ENCODE measurements around the gene LRRC61. TPM values are rescaled to one million over a fixed set of nuclear protein-coding genes. Genes with fewer than 3 reads are reported as not detected.
"Not testable (repeated sequence)": the region's sequence is repeated elsewhere in the genome, so short reads cannot be mapped to it uniquely, and the experiment has no call there.

Gene LRRC61
- total RNA-seq, 2 experiments from 2014 or later = not detected

DNA sequence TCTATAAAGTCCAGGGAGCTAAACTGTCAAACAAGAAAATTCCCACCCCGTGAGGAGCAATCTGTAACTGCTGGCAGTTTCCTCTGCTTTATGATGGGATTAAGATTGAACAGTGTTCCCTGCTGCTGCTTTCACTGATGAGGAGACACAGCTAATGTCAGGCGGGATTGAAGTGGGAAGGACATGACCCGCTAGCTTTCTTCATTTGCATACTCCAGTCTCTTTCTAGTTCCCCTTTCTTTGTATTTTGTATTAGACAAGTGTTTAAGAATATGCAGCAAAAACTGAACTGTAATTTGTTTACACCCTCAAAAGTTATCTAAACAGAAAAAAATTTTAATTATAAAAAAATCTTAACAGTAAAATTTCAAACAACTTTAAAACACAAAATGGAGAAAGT lies 40.0 kb upstream of the LRRC61 start:
- BruUV-seq (replicated peaks); H3K4me3 ChIP-seq (ENCODE audit: low read depth, low read length, poor library complexity, severe bottlenecking); H3K4me2 ChIP-seq (ENCODE audit: low read length): not testable (repeated sequence)

DNA sequence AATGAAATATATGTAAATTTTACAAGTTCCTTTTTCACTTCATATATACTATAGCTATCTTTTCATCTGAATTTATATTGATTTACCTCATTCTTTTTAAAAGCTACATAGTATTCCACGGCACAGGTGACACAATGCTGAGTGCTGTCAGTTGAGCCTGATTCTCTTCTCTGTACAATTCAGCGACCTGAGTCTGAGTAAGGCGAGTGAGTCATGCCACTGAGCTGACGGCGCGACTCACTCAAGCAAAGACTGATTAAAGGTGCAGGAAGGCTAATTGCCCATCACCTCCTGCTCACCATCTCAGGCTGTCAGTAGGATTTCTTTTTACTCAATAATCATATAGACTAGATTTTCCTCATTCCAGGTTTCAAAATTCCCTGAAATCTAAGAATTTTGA lies 39.5 kb upstream of the LRRC61 start:
- H4K20me1 ChIP-seq (ENCODE audit: insufficient read depth, low read length); POLR2A ChIA-PET; H3K27ac ChIP-seq (ENCODE audit: low read depth, low read length, poor library complexity, severe bottlenecking); H3K4me3 ChIP-seq (ENCODE audit: low read depth, low read length, poor library complexity, severe bottlenecking); BruUV-seq (replicated peaks); H3K36me3 ChIP-seq (ENCODE audit: insufficient read depth, low read length); intact Hi-C loops (cut with micrococcal nuclease; ENCODE audit: unreplicated experiment); H3K4me1 ChIP-seq (ENCODE audit: insufficient read depth, low read length, poor library complexity, severe bottlenecking); H2AFZ ChIP-seq (ENCODE audit: low read length); H3K9me2 ChIP-seq (ENCODE audit: insufficient read depth, low read length); H3K4me2 ChIP-seq (ENCODE audit: low read length); H3K9me3 ChIP-seq (ENCODE audit: low read length); H3K79me2 ChIP-seq (ENCODE audit: insufficient read depth, low read depth, low read length); DNase-seq (ENCODE audit: low spot score); CTCF ChIA-PET (ENCODE audit: unreplicated experiment): not testable (repeated sequence)

More for the DNA sequence above, 40.0 kb upstream of the LRRC61 start:
- POLR2A ChIA-PET; H3K9me3 ChIP-seq (ENCODE audit: low read length); H3K79me2 ChIP-seq (ENCODE audit: insufficient read depth, low read depth, low read length); H3K9me2 ChIP-seq (ENCODE audit: insufficient read depth, low read length); H3K27ac ChIP-seq (ENCODE audit: low read depth, low read length, poor library complexity, severe bottlenecking); CTCF ChIA-PET (ENCODE audit: unreplicated experiment); DNase-seq (ENCODE audit: low spot score); H3K4me1 ChIP-seq (ENCODE audit: insufficient read depth, low read length, poor library complexity, severe bottlenecking); H2AFZ ChIP-seq (ENCODE audit: low read length); H4K20me1 ChIP-seq (ENCODE audit: insufficient read depth, low read length); intact Hi-C loops (cut with micrococcal nuclease; ENCODE audit: unreplicated experiment); H3K36me3 ChIP-seq (ENCODE audit: insufficient read depth, low read length): not testable (repeated sequence)

DNA sequence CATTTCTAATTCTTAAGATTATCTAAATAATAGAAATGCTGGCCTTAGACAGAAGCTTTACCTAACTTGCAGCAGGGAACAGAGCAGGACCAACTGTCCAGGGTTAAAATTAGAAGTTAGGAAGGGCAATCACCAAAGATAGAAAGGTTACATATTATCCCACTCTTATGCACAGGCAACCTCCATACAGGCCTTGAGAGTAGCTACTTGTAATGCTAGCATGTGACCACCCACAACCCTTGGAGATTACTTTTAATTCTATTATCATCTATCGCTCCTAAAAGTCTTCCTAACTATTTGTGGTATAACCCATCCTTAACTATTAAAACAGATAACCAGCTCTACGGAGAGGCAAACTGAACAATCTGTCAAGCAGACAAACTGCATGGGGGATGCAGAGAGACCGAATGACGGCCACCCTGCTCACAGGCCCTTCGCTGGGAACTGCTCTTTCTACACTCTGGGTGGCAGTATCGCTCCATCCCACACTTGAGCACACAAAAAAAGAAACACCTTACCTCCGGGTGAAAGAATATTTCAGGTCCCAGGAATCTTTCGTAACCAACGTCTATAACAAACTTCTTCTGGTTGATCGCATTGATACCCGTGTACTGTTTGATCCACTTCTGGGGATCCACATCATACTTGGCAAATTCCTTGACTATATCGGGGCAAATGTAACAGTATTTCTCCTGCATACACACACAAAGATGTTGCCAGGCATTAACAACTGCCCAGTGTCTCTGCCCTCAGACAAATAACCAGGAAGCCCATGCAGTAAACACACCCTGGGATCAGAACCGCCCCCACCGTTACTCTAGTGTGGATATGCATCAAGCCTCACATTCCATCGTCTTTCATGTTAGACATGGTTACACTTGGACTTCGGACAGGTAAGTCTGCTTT lies 37.1 kb upstream of the LRRC61 start:
- DNase-seq (ENCODE audit: low spot score) = peak; percentile 3
- TF ChIP-seq, protein P1, sequence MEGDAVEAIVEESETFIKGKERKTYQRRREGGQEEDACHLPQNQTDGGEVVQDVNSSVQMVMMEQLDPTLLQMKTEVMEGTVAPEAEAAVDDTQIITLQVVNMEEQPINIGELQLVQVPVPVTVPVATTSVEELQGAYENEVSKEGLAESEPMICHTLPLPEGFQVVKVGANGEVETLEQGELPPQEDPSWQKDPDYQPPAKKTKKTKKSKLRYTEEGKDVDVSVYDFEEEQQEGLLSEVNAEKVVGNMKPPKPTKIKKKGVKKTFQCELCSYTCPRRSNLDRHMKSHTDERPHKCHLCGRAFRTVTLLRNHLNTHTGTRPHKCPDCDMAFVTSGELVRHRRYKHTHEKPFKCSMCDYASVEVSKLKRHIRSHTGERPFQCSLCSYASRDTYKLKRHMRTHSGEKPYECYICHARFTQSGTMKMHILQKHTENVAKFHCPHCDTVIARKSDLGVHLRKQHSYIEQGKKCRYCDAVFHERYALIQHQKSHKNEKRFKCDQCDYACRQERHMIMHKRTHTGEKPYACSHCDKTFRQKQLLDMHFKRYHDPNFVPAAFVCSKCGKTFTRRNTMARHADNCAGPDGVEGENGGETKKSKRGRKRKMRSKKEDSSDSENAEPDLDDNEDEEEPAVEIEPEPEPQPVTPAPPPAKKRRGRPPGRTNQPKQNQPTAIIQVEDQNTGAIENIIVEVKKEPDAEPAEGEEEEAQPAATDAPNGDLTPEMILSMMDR (conservative IDR thresholded peaks at IDR 0.05; ENCODE audit: low read length) = peak; percentile 64
- intact Hi-C loops (cut with micrococcal nuclease; ENCODE audit: unreplicated experiment) = loop anchor here (1.0 kb wide), 1 partner anchor 135 kb away; no protein-coding TSS in a partner anchor
- H3K4me3 ChIP-seq (ENCODE audit: low read depth, low read length, poor library complexity, severe bottlenecking); H4K20me1 ChIP-seq (ENCODE audit: insufficient read depth, low read length); H3K36me3 ChIP-seq (ENCODE audit: insufficient read depth, low read length); H3K27ac ChIP-seq (ENCODE audit: low read depth, low read length, poor library complexity, severe bottlenecking); BruUV-seq (replicated peaks); H3K79me2 ChIP-seq (ENCODE audit: insufficient read depth, low read depth, low read length); H2AFZ ChIP-seq (ENCODE audit: low read length); H3K4me2 ChIP-seq (ENCODE audit: low read length); CTCF ChIA-PET (ENCODE audit: unreplicated experiment); H3K4me1 ChIP-seq (ENCODE audit: insufficient read depth, low read length, poor library complexity, severe bottlenecking); H3K9me3 ChIP-seq (ENCODE audit: low read length); POLR2A ChIA-PET; H3K9me2 ChIP-seq (ENCODE audit: insufficient read depth, low read length): not testable (repeated sequence)

DNA sequence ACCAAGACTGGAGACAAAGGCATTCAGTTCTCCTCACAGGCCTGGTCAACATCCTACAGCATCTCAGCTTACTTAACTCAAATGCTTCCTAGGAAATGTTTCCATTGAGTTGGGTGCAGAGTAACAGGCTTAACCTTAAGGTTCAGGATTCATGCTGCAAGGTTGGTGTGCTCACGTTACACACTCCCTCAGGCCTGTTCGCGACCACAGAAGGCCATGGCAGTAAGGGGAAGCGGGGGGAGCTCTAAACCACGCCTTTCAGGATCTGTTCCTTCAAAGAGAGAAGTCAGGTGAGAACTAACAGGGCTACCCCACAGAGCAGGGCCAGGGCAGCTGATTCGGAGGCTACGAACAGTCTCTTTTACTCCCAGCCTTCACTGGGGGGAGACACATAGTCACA lies 35.3 kb upstream of the LRRC61 start:
- POLR2A ChIA-PET; H2AFZ ChIP-seq (ENCODE audit: low read length); H3K4me1 ChIP-seq (ENCODE audit: insufficient read depth, low read length, poor library complexity, severe bottlenecking); BruUV-seq (replicated peaks); H3K9me3 ChIP-seq (ENCODE audit: low read length); H3K4me3 ChIP-seq (ENCODE audit: low read depth, low read length, poor library complexity, severe bottlenecking); H4K20me1 ChIP-seq (ENCODE audit: insufficient read depth, low read length); H3K36me3 ChIP-seq (ENCODE audit: insufficient read depth, low read length); intact Hi-C loops (cut with micrococcal nuclease; ENCODE audit: unreplicated experiment); H3K4me2 ChIP-seq (ENCODE audit: low read length); H3K9me2 ChIP-seq (ENCODE audit: insufficient read depth, low read length); H3K79me2 ChIP-seq (ENCODE audit: insufficient read depth, low read depth, low read length); H3K27ac ChIP-seq (ENCODE audit: low read depth, low read length, poor library complexity, severe bottlenecking); CTCF ChIA-PET (ENCODE audit: unreplicated experiment); DNase-seq (ENCODE audit: low spot score): not testable (repeated sequence)

DNA sequence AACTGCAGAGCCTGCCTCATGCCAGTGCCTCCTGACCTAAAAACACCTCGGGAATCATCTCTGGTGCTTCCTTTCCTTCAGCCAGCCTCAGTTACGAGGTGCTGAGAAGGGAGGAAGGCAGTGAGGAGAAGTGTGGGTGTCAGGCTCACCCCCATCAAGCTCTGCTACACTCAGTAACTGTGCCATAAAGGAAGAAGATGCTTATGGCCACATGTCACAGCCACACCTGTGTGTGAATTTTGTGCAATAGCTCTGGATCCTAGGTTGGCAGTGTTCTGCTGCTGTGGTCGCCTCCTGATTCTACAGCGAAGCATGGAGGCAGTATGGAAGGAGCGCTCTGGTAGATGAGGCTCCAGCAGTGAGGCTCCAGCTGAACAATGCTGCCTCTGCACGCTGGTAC lies 34.3 kb upstream of the LRRC61 start:
- H3K4me3 ChIP-seq (ENCODE audit: low read depth, low read length, poor library complexity, severe bottlenecking); H3K4me1 ChIP-seq (ENCODE audit: insufficient read depth, low read length, poor library complexity, severe bottlenecking); intact Hi-C loops (cut with micrococcal nuclease; ENCODE audit: unreplicated experiment); H3K36me3 ChIP-seq (ENCODE audit: insufficient read depth, low read length); H3K9me3 ChIP-seq (ENCODE audit: low read length); H3K79me2 ChIP-seq (ENCODE audit: insufficient read depth, low read depth, low read length); H2AFZ ChIP-seq (ENCODE audit: low read length); DNase-seq (ENCODE audit: low spot score); H3K4me2 ChIP-seq (ENCODE audit: low read length); BruUV-seq (replicated peaks); CTCF ChIA-PET (ENCODE audit: unreplicated experiment); H4K20me1 ChIP-seq (ENCODE audit: insufficient read depth, low read length); POLR2A ChIA-PET; H3K9me2 ChIP-seq (ENCODE audit: insufficient read depth, low read length); H3K27ac ChIP-seq (ENCODE audit: low read depth, low read length, poor library complexity, severe bottlenecking): not testable (repeated sequence)

DNA sequence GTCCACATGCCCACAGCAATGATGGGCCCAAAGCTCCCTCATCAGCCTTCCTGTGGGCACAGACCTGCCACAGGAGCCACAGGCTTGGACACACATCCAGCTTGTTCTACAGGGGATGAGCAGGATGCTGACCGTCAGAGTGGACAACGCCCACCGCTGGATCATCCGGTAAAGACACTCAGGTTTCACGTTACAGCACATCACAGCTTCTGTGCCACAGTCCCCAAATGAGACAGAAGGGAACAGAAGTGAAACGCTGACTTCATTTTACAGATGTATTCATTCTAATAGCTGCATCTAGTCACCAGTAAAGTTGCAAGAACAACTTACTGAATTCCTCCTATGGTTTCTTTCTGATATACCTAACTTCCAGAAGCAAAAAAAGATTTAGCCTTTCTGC lies 32.8 kb upstream of the LRRC61 start:
- CTCF ChIA-PET (ENCODE audit: unreplicated experiment); DNase-seq (ENCODE audit: low spot score); H3K79me2 ChIP-seq (ENCODE audit: insufficient read depth, low read depth, low read length); BruUV-seq (replicated peaks); H3K27ac ChIP-seq (ENCODE audit: low read depth, low read length, poor library complexity, severe bottlenecking); intact Hi-C loops (cut with micrococcal nuclease; ENCODE audit: unreplicated experiment); H3K4me3 ChIP-seq (ENCODE audit: low read depth, low read length, poor library complexity, severe bottlenecking); H2AFZ ChIP-seq (ENCODE audit: low read length); H4K20me1 ChIP-seq (ENCODE audit: insufficient read depth, low read length); H3K36me3 ChIP-seq (ENCODE audit: insufficient read depth, low read length); H3K4me2 ChIP-seq (ENCODE audit: low read length); H3K9me3 ChIP-seq (ENCODE audit: low read length); H3K9me2 ChIP-seq (ENCODE audit: insufficient read depth, low read length); H3K4me1 ChIP-seq (ENCODE audit: insufficient read depth, low read length, poor library complexity, severe bottlenecking); POLR2A ChIA-PET: not testable (repeated sequence)

All from OCI-LY7 (cell line).